Sigmoid colon (tissue), 7 donors: ENCODE results near the gene NLN. TPM values are rescaled to one million over a fixed set of nuclear protein-coding genes. Genes with fewer than 3 reads are reported as not detected.

Experiments used
- DNase-seq: peaks from one replicate; pipeline ENCODE4 v3.0.0-alpha.2; 2019
- H3K27ac ChIP-seq, 4 donors: fragments of 200-600 bp; sonication (generic); one replicate each; pipeline ENCODE4 v1.5.1; 2016 to 2019; ENCODE audit warnings: mild to moderate bottlenecking in 1 of 4
- H3K27me3 ChIP-seq, 3 donors: fragments of 200-600 bp; sonication (generic); one replicate each; pipeline ENCODE4 v1.5.1; 2019; ENCODE audit warnings: mild to moderate bottlenecking in 1 of 3
- H3K36me3 ChIP-seq, 4 donors: fragments of 200-600 bp; sonication (generic); one replicate each; pipeline ENCODE4 v1.5.1; 2016 to 2019
- H3K4me1 ChIP-seq, 4 donors: fragments of 200-600 bp; sonication (generic); one replicate each; pipeline ENCODE4 v1.5.1; 2017 to 2019
- H3K4me3 ChIP-seq, 4 donors: fragments of 200-600 bp; sonication (generic); one replicate each; pipeline ENCODE4 v1.5.1; 2017 to 2019; ENCODE audit warnings: mild to moderate bottlenecking in 2 of 4, moderate library complexity in 1 of 4
- H3K9me3 ChIP-seq, 4 donors: fragments of 200-600 bp in 3 of 4; sonication (generic) in 3 of 4; one replicate each; pipeline versions ENCODE4 v1.5.1 to v1.6.1; 2013 to 2019
- CTCF ChIP-seq, 4 experiments: fragments of 450-650 bp in 3 of 4; fragments of 200-600 bp in 1 of 4; IDR thresholded peaks; one replicate each; pipeline ENCODE4 v1.5.1; 2016 to 2019; ENCODE audit warnings: antibody characterized with exemption in 4 of 4, mild to moderate bottlenecking in 3 of 4, moderate library complexity in 2 of 4
- EP300 ChIP-seq, 4 donors: sonication (generic); formaldehyde crosslinking; IDR thresholded peaks; one replicate each; pipeline ENCODE4 v1.6.1; 2017; ENCODE audit warnings: antibody characterized with exemption in 4 of 4
- POLR2A ChIP-seq, 2 donors: fragments of 450-650 bp; IDR thresholded peaks; one replicate each; pipeline ENCODE4 v1.6.1; 2016; ENCODE audit warnings: antibody characterized with exemption in 2 of 2, mild to moderate bottlenecking in 2 of 2, moderate library complexity in 2 of 2
- POLR2AphosphoS5 ChIP-seq, 4 donors: sonication (generic); formaldehyde crosslinking; IDR thresholded peaks; one replicate each; pipeline ENCODE4 v1.6.1; 2017; ENCODE audit warnings: antibody characterized with exemption in 4 of 4
- WGBS, 2 donors: extraction: QIAGEN DNeasy Blood & Tissue Kit; methylation state at CpG; one replicate each; pipeline ENCODE4 v1.1.7; 2013; 5-methylcytosine and 5-hydroxymethylcytosine counted together
- intact Hi-C: fragments of 100-400 bp; cut with DNase I; formaldehyde crosslinking; loops from one replicate; pipeline ENCODE4 v1.15.1; 2023
- polyA plus RNA-seq, 3 donors: library from polyadenylated mRNA; stranded (reverse); fragments of 200-250 nt; gene quantifications; one replicate each; pipeline ENCODE4 v1.2.3, GENCODE V29; 2013
- total RNA-seq, 4 donors: library from RNA; depleted of rRNA; stranded (reverse); fragments of >200 nt; gene quantifications; one replicate each; pipeline ENCODE4 v1.1.0, GENCODE V29; 2016
- donor health status: healthy with polysubstance abuse.
- donor health status: Bipolar disorder and iron deficiency.
- donor health status: healthy.

Gene NLN
- total and polyA plus RNA-seq, 7 donors, result 4.8 to 43.7 (median 7.8) TPM

GRCh38 chr5:65858316-65858715 lies 136.3 kb downstream of the NLN start:
- 46 to 82% methylated on average over 3 of the region's 3 CpGs for WGBS, 2 donors
- H3K36me3 ChIP-seq, result no peaks in the 10 kb centered on the region
- no peak for TF ChIP-seq POLR2AphosphoS5 (IDR thresholded peaks at IDR 0.05)
- no peak for TF ChIP-seq CTCF (IDR thresholded peaks at IDR 0.05)
- TF ChIP-seq POLR2A (IDR thresholded peaks at IDR 0.05), result no peak
- TF ChIP-seq EP300 (IDR thresholded peaks at IDR 0.05), result no peak
- no peaks in the 10 kb centered on the region for H3K4me1 ChIP-seq
- H3K9me3 ChIP-seq, result no peaks in the 10 kb centered on the region
- H3K4me3 ChIP-seq, result no peak overlapping the region
- DNase-seq, result no peak
- no peaks in the 10 kb centered on the region for H3K27me3 ChIP-seq
- intact Hi-C loops, result no loop called here
- no peak overlapping the region for H3K27ac ChIP-seq

GRCh38 chr5:65861830-65862241 lies 139.8 kb downstream of the NLN start:
- Histone ChIP-seq H3K9me3 (no peaks in the 10 kb centered on the region), H3K27me3 (no peaks in the 10 kb centered on the region), H3K36me3 (no peaks in the 10 kb centered on the region), H3K4me3 (no peak overlapping the region), H3K4me1 (no peaks in the 10 kb centered on the region), H3K27ac (no peak overlapping the region)
- TF ChIP-seq CTCF (IDR thresholded peaks at IDR 0.05), result no peak
- no peak for TF ChIP-seq POLR2A (IDR thresholded peaks at IDR 0.05)
- TF ChIP-seq POLR2AphosphoS5 (IDR thresholded peaks at IDR 0.05), result no peak
- no peak for TF ChIP-seq EP300 (IDR thresholded peaks at IDR 0.05)
- DNase-seq, result no peak
- 69 to 87% methylated on average over 3 of the region's 3 CpGs for WGBS, 2 donors
- intact Hi-C loops, result no loop called here

- Histone ChIP-seq H3K27ac (no peak overlapping the region), H3K36me3 (no peaks in the 10 kb centered on the region), H3K27me3 (no peaks in the 10 kb centered on the region), H3K9me3 (no peaks in the 10 kb centered on the region), H3K4me3 (no peak overlapping the region), H3K4me1 (no peaks in the 10 kb centered on the region)
- no peak for TF ChIP-seq POLR2A (IDR thresholded peaks at IDR 0.05)
- no peak for TF ChIP-seq CTCF (IDR thresholded peaks at IDR 0.05)
- no peak for TF ChIP-seq POLR2AphosphoS5 (IDR thresholded peaks at IDR 0.05)
- TF ChIP-seq EP300 (IDR thresholded peaks at IDR 0.05), result no peak
- DNase-seq, result no peak
- intact Hi-C loops, result no loop called here
These were observed 140.4 kb downstream of the NLN start for GRCh38 chr5:65862384-65862783.

GRCh38 chr5:65863747-65864146 lies 141.7 kb downstream of the NLN start:
- Histone ChIP-seq H3K27me3 (no peaks in the 10 kb centered on the region), H3K4me3 (no peak overlapping the region), H3K27ac (no peak overlapping the region), H3K36me3 (no peaks in the 10 kb centered on the region), H3K4me1 (no peaks in the 10 kb centered on the region), H3K9me3 (no peaks in the 10 kb centered on the region)
- 92% methylated on average over 2 of the region's 2 CpGs for WGBS, 2 donors
- TF ChIP-seq POLR2AphosphoS5 (IDR thresholded peaks at IDR 0.05) (no peak), CTCF (IDR thresholded peaks at IDR 0.05) (no peak), EP300 (IDR thresholded peaks at IDR 0.05) (no peak), POLR2A (IDR thresholded peaks at IDR 0.05) (no peak)
- intact Hi-C loops, result no loop called here
- DNase-seq, result no peak

GRCh38 chr5:65866837-65867521 lies 145.0 kb downstream of the NLN start:
- Histone ChIP-seq H3K36me3 (no peaks in the 10 kb centered on the region), H3K9me3 (no peaks in the 10 kb centered on the region), H3K4me1 (no peaks in the 10 kb centered on the region), H3K27me3 (no peaks in the 10 kb centered on the region), H3K27ac (no peak overlapping the region), H3K4me3 (no peak overlapping the region)
- DNase-seq, result no peak
- 39 to 43% methylated on average over 6 of the region's 6 CpGs for WGBS, 2 donors
- intact Hi-C loops, result no loop called here
- TF ChIP-seq POLR2A (IDR thresholded peaks at IDR 0.05), result no peak
- TF ChIP-seq POLR2AphosphoS5 (IDR thresholded peaks at IDR 0.05), result no peak
- TF ChIP-seq CTCF (IDR thresholded peaks at IDR 0.05), result no peak
- TF ChIP-seq EP300 (IDR thresholded peaks at IDR 0.05), result no peak
